DOHH2 (cell line): ENCODE results near the gene PMPCB.
"Not testable (repeated sequence)": the region's sequence is repeated elsewhere in the genome, so short reads cannot be mapped to it uniquely, and the experiment has no call there.

Experiments
- EZH2phosphoT487 ChIP-seq: fragments of 200-600 bp; sonication (generic); IDR thresholded peaks from 2 replicates; pipeline ENCODE4 v1.6.1; 2017; ENCODE audit warnings: borderline replicate concordance, mild to moderate bottlenecking, antibody characterized with exemption, low read length, moderate library complexity, mixed read lengths
- TF ChIP-seq, protein P1 (sequence below): fragments of 200-600 bp; sonication (generic); IDR thresholded peaks from one replicate; pipeline ENCODE4 v1.5.1; 2014; ENCODE audit warnings: antibody characterized with exemption, mild to moderate bottlenecking, low read depth, low read length; ENCODE audit not compliant: poor library complexity, severe bottlenecking

DNA sequence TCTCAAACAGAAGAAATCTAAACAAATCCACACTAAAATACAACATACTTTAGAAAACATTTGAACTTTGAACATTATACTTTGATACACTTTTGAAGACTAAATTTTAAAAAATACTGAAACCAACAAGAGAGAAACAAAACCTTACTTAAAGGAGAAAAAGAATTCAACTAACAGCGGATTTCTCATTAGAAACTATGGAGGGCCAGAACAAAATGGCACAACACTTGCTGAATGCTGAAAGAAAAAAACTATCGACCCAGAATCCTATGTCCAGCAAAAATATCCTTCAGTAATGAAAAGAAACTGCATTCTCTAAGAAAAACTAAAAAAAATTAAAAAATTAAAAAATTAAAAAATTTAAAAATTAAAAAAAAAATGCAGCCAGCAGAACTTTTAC lies 33.2 kb upstream of the PMPCB start:
- TF ChIP-seq, protein P1, sequence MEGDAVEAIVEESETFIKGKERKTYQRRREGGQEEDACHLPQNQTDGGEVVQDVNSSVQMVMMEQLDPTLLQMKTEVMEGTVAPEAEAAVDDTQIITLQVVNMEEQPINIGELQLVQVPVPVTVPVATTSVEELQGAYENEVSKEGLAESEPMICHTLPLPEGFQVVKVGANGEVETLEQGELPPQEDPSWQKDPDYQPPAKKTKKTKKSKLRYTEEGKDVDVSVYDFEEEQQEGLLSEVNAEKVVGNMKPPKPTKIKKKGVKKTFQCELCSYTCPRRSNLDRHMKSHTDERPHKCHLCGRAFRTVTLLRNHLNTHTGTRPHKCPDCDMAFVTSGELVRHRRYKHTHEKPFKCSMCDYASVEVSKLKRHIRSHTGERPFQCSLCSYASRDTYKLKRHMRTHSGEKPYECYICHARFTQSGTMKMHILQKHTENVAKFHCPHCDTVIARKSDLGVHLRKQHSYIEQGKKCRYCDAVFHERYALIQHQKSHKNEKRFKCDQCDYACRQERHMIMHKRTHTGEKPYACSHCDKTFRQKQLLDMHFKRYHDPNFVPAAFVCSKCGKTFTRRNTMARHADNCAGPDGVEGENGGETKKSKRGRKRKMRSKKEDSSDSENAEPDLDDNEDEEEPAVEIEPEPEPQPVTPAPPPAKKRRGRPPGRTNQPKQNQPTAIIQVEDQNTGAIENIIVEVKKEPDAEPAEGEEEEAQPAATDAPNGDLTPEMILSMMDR, result not testable (repeated sequence)
- not testable (repeated sequence) for TF ChIP-seq EZH2phosphoT487
